Uterus (tissue), 4 donors: ENCODE data around the gene FBLN2. TPM values are rescaled to one million over a fixed set of nuclear protein-coding genes. Genes with fewer than 3 reads are reported as not detected.

ENCODE experiments used
- DNase-seq, 2 donors: peaks; one replicate each; pipeline ENCODE4 v3.0.0-alpha.2; 2019 to 2020
- H3K27ac ChIP-seq, 2 donors: fragments of 200-600 bp; sonication (generic); 1 replicate in 1 of 2; 2 replicates in 1 of 2; pipeline ENCODE4 v1.5.1; 2016 to 2018
- H3K27me3 ChIP-seq, 2 donors: fragments of 200-600 bp; sonication (generic); one replicate each; pipeline ENCODE4 v1.5.1; 2018 to 2019; ENCODE audit warnings: control low read depth in 1 of 2
- H3K36me3 ChIP-seq, 2 donors: fragments of 200-600 bp; sonication (generic); one replicate each; pipeline ENCODE4 v1.5.1; 2019; ENCODE audit warnings: control low read depth in 1 of 2
- H3K4me1 ChIP-seq, 2 donors: fragments of 200-600 bp; sonication (generic); one replicate each; pipeline ENCODE4 v1.5.1; 2018 to 2019; ENCODE audit warnings: control low read depth in 1 of 2
- H3K4me3 ChIP-seq, 2 donors: fragments of 200-600 bp; sonication (generic); 1 replicate in 1 of 2; 2 replicates in 1 of 2; pipeline ENCODE4 v1.5.1; 2018 to 2019; ENCODE audit warnings: mild to moderate bottlenecking in 1 of 2
- H3K9me3 ChIP-seq, 2 donors: fragments of 200-600 bp; sonication (generic); one replicate each; pipeline ENCODE4 v1.5.1; 2019; ENCODE audit warnings: control low read depth in 1 of 2
- POLR2A ChIP-seq, 2 donors: fragments of 450-650 bp; IDR thresholded peaks; one replicate each; pipeline ENCODE4 v1.6.1; 2016; ENCODE audit warnings: antibody characterized with exemption in 2 of 2, mild to moderate bottlenecking in 1 of 2, moderate library complexity in 1 of 2
- intact Hi-C: fragments of 100-400 bp; cut with DNase I; formaldehyde crosslinking; loops from one replicate; pipeline ENCODE4 v1.15.1; 2023; ENCODE audit warnings: low total_unique reads
- total RNA-seq, 4 donors: library from RNA; depleted of rRNA in 3 of 4; stranded (reverse); fragments of >200 nt in 3 of 4; gene quantifications; one replicate each; pipeline versions ENCODE4 v1.1.0 to v1.2.4, GENCODE V29; 2014 to 2023
- TF ChIP-seq, protein P1 (sequence below), 4 experiments: fragments of 200-600 bp in 2 of 4; fragments of 450-650 bp in 2 of 4; sonication (generic) in 2 of 4; IDR thresholded peaks; one replicate each; pipeline ENCODE4 v1.5.1; 2016 to 2019; ENCODE audit warnings: antibody characterized with exemption in 4 of 4, mild to moderate bottlenecking in 2 of 4, moderate library complexity in 1 of 4
- donor health status: DM: yes; HTN: yes; CAD: no.

The FBLN2 gene
- total RNA-seq, 4 donors from 2014 or later = 39.2 to 217 (median 48.6) TPM

DNA sequence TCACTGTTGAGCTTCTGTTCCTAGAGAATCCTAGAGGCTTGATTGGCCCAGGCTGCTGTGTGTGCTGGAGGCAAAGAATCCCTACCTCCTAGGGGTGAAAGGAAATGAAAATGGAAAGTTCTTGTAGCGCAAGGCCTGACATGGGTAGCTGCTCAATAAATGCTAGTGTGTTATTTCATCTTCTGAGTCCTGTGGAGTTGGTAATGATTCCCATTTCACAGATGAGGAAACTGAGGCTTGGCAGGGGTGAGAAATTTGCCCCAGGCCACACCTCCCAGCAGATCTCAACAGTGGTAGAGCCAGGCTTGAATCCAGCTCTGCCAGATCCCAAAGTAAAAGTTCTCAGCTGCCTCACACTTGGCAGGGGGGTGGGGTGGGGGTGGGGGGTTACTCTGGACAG, 42.7 kb upstream of the FBLN2 start:
- no peak overlapping the region for H3K4me3 ChIP-seq
- intact Hi-C loops = no loop called here
- DNase-seq = no peak
- H3K27me3 ChIP-seq = no peaks in the 10 kb centered on the region
- H3K9me3 ChIP-seq = no peaks in the 10 kb centered on the region
- no peaks in the 10 kb centered on the region for H3K36me3 ChIP-seq
- no peak for TF ChIP-seq POLR2A (IDR thresholded peaks at IDR 0.05)
- TF ChIP-seq, protein P1, sequence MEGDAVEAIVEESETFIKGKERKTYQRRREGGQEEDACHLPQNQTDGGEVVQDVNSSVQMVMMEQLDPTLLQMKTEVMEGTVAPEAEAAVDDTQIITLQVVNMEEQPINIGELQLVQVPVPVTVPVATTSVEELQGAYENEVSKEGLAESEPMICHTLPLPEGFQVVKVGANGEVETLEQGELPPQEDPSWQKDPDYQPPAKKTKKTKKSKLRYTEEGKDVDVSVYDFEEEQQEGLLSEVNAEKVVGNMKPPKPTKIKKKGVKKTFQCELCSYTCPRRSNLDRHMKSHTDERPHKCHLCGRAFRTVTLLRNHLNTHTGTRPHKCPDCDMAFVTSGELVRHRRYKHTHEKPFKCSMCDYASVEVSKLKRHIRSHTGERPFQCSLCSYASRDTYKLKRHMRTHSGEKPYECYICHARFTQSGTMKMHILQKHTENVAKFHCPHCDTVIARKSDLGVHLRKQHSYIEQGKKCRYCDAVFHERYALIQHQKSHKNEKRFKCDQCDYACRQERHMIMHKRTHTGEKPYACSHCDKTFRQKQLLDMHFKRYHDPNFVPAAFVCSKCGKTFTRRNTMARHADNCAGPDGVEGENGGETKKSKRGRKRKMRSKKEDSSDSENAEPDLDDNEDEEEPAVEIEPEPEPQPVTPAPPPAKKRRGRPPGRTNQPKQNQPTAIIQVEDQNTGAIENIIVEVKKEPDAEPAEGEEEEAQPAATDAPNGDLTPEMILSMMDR (IDR thresholded peaks at IDR 0.05) = no peak
- no peaks in the 10 kb centered on the region for H3K4me1 ChIP-seq
- H3K27ac ChIP-seq = no peak overlapping the region

DNA sequence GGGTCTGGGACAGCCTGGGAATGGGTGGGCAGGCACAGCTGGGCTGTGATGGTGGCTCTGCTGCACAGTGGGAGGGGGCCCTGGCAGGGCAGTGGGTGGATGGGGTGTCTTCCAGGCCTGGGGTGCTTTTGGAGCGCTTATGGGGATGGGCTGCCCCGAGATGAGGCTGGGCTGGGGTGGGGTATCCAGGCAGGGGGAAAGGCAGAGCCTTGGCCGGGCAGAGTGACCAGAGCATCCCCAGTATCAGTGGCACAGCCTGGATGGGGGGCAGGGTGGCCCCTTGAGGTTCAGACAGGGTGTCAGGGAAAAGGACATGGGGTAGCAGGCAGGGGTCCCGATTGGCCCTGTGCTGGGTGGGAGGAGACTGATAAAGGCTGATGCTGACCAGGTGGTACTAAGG, 42.2 kb upstream of the FBLN2 start:
- H3K4me3 ChIP-seq = no peak overlapping the region
- H3K27me3 ChIP-seq = no peaks in the 10 kb centered on the region
- no peak for DNase-seq
- H3K4me1 ChIP-seq = no peaks in the 10 kb centered on the region
- TF ChIP-seq, protein P1 (IDR thresholded peaks at IDR 0.05) = no peak
- TF ChIP-seq POLR2A (IDR thresholded peaks at IDR 0.05) = no peak
- H3K27ac ChIP-seq = no peak overlapping the region
- intact Hi-C loops = no loop called here
- H3K9me3 ChIP-seq = no peaks in the 10 kb centered on the region
- H3K36me3 ChIP-seq = no peaks in the 10 kb centered on the region

DNA sequence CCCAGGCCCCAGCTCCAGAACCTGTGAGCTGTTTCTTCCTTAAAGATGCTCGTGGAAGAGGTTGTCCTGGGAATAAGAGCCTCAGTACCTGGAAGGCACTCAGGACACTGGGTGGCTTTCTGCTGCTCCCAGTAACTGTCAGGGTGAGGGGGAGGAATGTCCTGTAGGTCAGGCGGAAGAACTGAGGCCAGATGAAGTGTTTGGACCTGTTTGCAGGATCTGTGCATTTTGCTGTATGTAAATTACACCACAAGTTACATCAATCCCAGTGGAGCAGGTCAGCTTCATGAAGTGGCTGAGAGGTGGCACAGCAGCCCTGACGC, 41.7 kb upstream of the FBLN2 start:
- TF ChIP-seq, protein P1 (IDR thresholded peaks at IDR 0.05) = no peak
- no peak for TF ChIP-seq POLR2A (IDR thresholded peaks at IDR 0.05)
- no peak for DNase-seq
- Histone ChIP-seq H3K9me3 (no peaks in the 10 kb centered on the region), H3K27me3 (no peaks in the 10 kb centered on the region), H3K4me3 (no peak overlapping the region), H3K27ac (peak overlapping the region in 1 of 2 donors; percentile 43), H3K36me3 (no peaks in the 10 kb centered on the region), H3K4me1 (no peaks in the 10 kb centered on the region)
- intact Hi-C loops = no loop called here

DNA sequence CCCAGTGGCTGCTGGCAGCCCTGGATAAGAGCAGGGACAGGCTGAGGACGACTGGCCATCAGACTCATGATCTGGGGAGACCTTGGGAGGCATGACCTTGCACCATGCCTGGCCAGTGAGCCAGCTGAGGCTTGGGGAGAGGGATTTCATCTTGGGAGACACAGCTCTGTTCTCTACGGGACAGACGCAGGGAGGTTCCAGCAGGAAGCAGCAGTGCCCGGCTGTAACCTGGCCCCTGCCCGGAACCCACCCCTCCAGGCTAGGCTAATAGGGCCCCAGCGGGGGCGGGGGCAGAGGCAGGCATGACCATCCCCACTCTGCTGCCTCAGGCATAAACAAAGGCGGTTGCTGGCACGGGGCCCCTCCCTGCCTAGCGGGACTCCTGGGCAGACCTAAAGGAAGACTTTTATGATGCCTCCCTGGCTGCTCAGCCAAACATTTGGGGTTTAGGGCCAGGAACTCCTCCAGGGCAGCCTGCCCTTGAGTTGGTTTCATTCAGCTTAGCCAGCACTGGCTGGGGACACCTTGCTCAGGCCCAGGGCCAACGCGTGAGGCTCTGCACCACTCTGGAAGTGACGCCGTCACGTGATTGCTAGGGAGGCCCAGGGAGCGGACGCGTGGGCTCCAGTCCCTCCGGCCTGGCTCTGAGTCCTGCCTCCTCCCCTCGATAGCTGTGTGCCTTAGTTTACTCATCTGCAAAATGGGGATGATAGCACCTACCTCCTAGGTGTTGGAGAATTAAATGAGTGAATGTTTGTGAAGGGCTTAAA, 41.2 kb upstream of the FBLN2 start:
- no peak overlapping the region for H3K4me3 ChIP-seq
- intact Hi-C loops = no loop called here
- no peaks in the 10 kb centered on the region for H3K9me3 ChIP-seq
- no peaks in the 10 kb centered on the region for H3K4me1 ChIP-seq
- peak overlapping the region in 1 of 2 donors; percentile 43 for H3K27ac ChIP-seq
- no peaks in the 10 kb centered on the region for H3K36me3 ChIP-seq
- no peaks in the 10 kb centered on the region for H3K27me3 ChIP-seq
- TF ChIP-seq, protein P1 (IDR thresholded peaks at IDR 0.05) = no peak
- no peak for TF ChIP-seq POLR2A (IDR thresholded peaks at IDR 0.05)
- no peak for DNase-seq

DNA sequence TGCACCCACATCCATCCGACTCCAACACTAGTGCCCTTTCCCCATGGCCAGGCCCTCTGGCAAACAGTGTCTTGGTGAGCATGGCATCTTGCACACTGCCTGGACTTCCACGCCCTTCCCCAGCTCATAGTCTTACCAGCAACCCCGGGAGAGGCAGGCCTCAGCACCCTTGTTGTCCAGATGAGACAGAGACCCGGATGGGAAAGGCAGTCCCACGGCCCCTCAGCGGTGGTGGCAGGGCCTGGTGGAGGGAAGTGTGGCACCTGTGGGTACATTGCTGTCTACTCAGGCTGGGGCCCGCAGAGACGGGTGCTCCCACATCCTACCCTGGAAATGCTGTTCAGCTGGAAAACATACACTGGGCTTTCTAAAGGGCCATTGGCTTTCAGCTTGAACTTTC, 40.4 kb upstream of the FBLN2 start:
- H3K9me3 ChIP-seq = no peaks in the 10 kb centered on the region
- no peak for TF ChIP-seq POLR2A (IDR thresholded peaks at IDR 0.05)
- TF ChIP-seq, protein P1 (IDR thresholded peaks at IDR 0.05) = no peak

More for the DNA sequence above, 40.4 kb upstream of the FBLN2 start:
- Histone ChIP-seq H3K4me1 (no peaks in the 10 kb centered on the region), H3K36me3 (no peaks in the 10 kb centered on the region), H3K27me3 (no peaks in the 10 kb centered on the region), H3K4me3 (no peak overlapping the region), H3K27ac (no peak overlapping the region)
- intact Hi-C loops = no loop called here
- DNase-seq = no peak
